Pulmonary artery endothelial cell (primary cell): Measurements from ENCODE around the gene SPTY2D1. TPM values are rescaled to one million over a fixed set of nuclear protein-coding genes. Genes with fewer than 3 reads are reported as not detected.
"Not testable (repeated sequence)": the region's sequence is repeated elsewhere in the genome, so short reads cannot be mapped to it uniquely, and the experiment has no call there.

Experiments used
- DNase-seq: peaks from one replicate; pipeline ENCODE4 v3.0.0-alpha.2; 2011; ENCODE audit warnings: low read depth, low spot score
- total RNA-seq: library from RNA; depleted of rRNA; stranded (reverse); fragments of >200 nt; gene quantifications from 2 replicates; pipeline ENCODE4 v1.2.3, GENCODE V29; 2014

SPTY2D1 gene
- 14.4 and 19.0 TPM in 2 replicates for total RNA-seq

GRCh38 chr11:18634140-18635032, at the start of gene SPTY2D1:
Gene SPTY2D1, minus strand, starts transcription at chr11:18634342. Its CDS starts 85 bp downstream, at chr11:18634257.
- DNase-seq, result peak; percentile 98

GRCh38 chr11:18682466-18682865, 48.3 kb upstream of the SPTY2D1 start:
- no peak for DNase-seq

- not testable (repeated sequence) for DNase-seq
Measured at GRCh38 chr11:18681949-18682348, 47.8 kb upstream of the SPTY2D1 start.

- DNase-seq, result no peak
Measured at GRCh38 chr11:18677560-18677959, 43.4 kb upstream of the SPTY2D1 start.

GRCh38 chr11:18676803-18677202, 42.7 kb upstream of the SPTY2D1 start:
- DNase-seq, result no peak

- not testable (repeated sequence) for DNase-seq
Measured at GRCh38 chr11:18672209-18672608, 38.1 kb upstream of the SPTY2D1 start.

GRCh38 chr11:18671246-18671645, 37.1 kb upstream of the SPTY2D1 start:
- no peak for DNase-seq

GRCh38 chr11:18669711-18670110, 35.6 kb upstream of the SPTY2D1 start:
- DNase-seq, result no peak

GRCh38 chr11:18669219-18669596, 35.1 kb upstream of the SPTY2D1 start:
- no peak for DNase-seq

GRCh38 chr11:18668131-18668530, 34.0 kb upstream of the SPTY2D1 start:
- no peak for DNase-seq

- not testable (repeated sequence) for DNase-seq
Measured at GRCh38 chr11:18665353-18665872, 31.3 kb upstream of the SPTY2D1 start.

- no peak for DNase-seq
Measured at GRCh38 chr11:18657673-18658072, 23.5 kb upstream of the SPTY2D1 start.

- DNase-seq, result peak; percentile 32
Measured at GRCh38 chr11:18650859-18651557, 16.9 kb upstream of the SPTY2D1 start.

- DNase-seq, result no peak
Measured at GRCh38 chr11:18650353-18650752, 16.2 kb upstream of the SPTY2D1 start.

- not testable (repeated sequence) for DNase-seq
Measured at GRCh38 chr11:18643034-18643433, 8.9 kb upstream of the SPTY2D1 start.

- DNase-seq, result no peak
Measured at GRCh38 chr11:18641677-18642076, 7.5 kb upstream of the SPTY2D1 start.

GRCh38 chr11:18633256-18634139, 644 bp downstream of the SPTY2D1 start:
- DNase-seq, result no peak

- DNase-seq, result no peak
Measured at GRCh38 chr11:18632841-18633240, 1.3 kb downstream of the SPTY2D1 start.

GRCh38 chr11:18624161-18624560, 10.0 kb downstream of the SPTY2D1 start:
- DNase-seq, result no peak

- no peak for DNase-seq
Measured at GRCh38 chr11:18623707-18624106, 10.4 kb downstream of the SPTY2D1 start.

- DNase-seq, result no peak
Measured at GRCh38 chr11:18618342-18619025, 15.7 kb downstream of the SPTY2D1 start.
